MCF 10A (cell line): Measurements from ENCODE around the gene LYPLA2. TPM values are rescaled to one million over a fixed set of nuclear protein-coding genes. Genes with fewer than 3 reads are reported as not detected.

Experiments
- BruUV-seq: library from RNA; stranded (reverse); fragments of 400-500 nt; replicated peaks from 2 replicates; lab custom pipeline; 2021; lab: Mats Ljungman, UMichigan
- CTCF ChIA-PET: fragments of 300-600 bp; sonication (Branson Sonifier 250); formaldehyde crosslinking; extraction: SDS; loops from one replicate; lab custom pipeline; 2021; ENCODE audit warnings: antibody characterized with exemption, inconsistent platforms; lab: Yijun Ruan, JAX
- POLR2A ChIA-PET: fragments of 300-600, 350-650 bp; sonication (Branson Sonifier 250); formaldehyde crosslinking; extraction: SDS; loops from one replicate; lab custom pipeline; 2020; ENCODE audit warnings: antibody characterized with exemption, inconsistent platforms; lab: Yijun Ruan, JAX
- DNase-seq: peaks from one replicate; pipeline ENCODE4 v3.0.0-alpha.2; 2018; ENCODE audit not compliant: unreplicated experiment
- H3K27ac Mint-ChIP-seq: one replicate; pipeline ENCODE4 v1.8.0; 2022; ENCODE audit warnings: mild to moderate bottlenecking, low read depth, mixed read lengths; ENCODE audit not compliant: unreplicated experiment
- H3K27me3 Mint-ChIP-seq: one replicate; pipeline ENCODE4 v1.8.0; 2022; ENCODE audit warnings: mixed read lengths; ENCODE audit not compliant: insufficient read depth, unreplicated experiment
- H3K36me3 Mint-ChIP-seq: one replicate; pipeline ENCODE4 v1.8.0; 2022; ENCODE audit warnings: mild to moderate bottlenecking, moderate library complexity, mixed read lengths; ENCODE audit not compliant: insufficient read depth, unreplicated experiment
- H3K4me1 Mint-ChIP-seq: one replicate; pipeline ENCODE4 v1.8.0; 2022; ENCODE audit warnings: mixed read lengths; ENCODE audit not compliant: insufficient read depth, unreplicated experiment
- H3K4me3 Mint-ChIP-seq: one replicate; pipeline ENCODE4 v1.8.0; 2022; ENCODE audit warnings: mild to moderate bottlenecking, moderate library complexity, mixed read lengths; ENCODE audit not compliant: unreplicated experiment
- H3K9me3 Mint-ChIP-seq: one replicate; pipeline ENCODE4 v1.8.0; 2022; ENCODE audit warnings: mixed read lengths; ENCODE audit not compliant: unreplicated experiment
- intact Hi-C: fragments of 100-400 bp; cut with micrococcal nuclease; formaldehyde crosslinking; loops from 2 replicates; pipeline ENCODE4 v1.14.1; 2022
- total RNA-seq: library from RNA; stranded (reverse); gene quantifications from 2 replicates; pipeline ENCODE4 v1.2.3, GENCODE V29; 2022
- TF ChIP-seq, protein P1 (sequence below): fragments of 200-600 bp; IDR thresholded peaks from one replicate; pipeline ENCODE4 v1.8.0; 2022; ENCODE audit warnings: antibody characterized with exemption, mild to moderate bottlenecking; ENCODE audit not compliant: unreplicated experiment

LYPLA2 gene
- total RNA-seq, 1 experiment from 2014 or later: 35.7 TPM

DNA sequence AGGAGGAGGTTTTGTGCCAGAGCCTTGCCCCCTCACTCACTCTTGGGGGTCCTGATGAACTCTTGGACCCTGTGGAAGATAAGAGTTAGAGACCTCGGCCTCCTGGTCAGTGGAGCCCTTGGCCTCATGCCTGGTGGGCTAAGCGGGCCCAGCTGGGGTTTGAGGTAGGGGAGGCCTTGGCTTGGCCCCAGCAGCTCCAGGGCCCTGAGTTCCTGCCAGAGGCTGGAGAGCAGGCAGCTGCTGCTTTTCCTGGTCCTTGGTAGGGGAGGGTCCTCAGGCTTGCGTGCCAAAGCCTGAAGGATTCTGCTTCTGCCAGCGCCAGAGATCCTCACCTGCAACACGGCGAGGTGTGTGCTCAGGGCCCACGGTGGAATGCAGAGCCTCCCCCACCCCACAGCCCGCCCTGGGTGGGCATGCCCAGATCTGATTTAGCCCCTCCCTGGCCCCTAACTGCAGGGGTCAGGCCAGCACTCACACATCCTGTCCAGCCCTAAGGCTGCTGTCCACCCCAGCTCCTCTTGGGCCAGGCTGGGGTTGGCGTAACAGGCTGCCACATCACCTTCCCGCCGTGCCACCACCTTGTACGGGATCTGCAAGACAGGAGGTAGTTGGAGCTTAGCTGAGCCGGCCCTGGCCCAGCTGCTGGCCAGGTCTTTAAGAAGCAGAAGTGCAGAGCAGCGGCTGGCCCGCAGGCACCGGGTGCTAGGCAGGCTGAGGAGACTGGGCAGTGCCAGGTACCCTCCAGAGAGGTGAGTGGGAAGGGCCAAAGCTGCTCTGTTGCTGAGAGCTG lies 4.9 kb downstream of the LYPLA2 start:
- Mint-ChIP-seq H3K36me3 (peaks cover 69% of the 10 kb centered on the region), H3K4me3 (no peak overlapping the region)
- CTCF ChIA-PET: interaction anchor here (0.5 to 2.3 kb wide), 4 partner anchors 8 to 120 kb away, joined by 3 to 6 read pairs (median 3); no protein-coding TSS in a partner anchor

DNA sequence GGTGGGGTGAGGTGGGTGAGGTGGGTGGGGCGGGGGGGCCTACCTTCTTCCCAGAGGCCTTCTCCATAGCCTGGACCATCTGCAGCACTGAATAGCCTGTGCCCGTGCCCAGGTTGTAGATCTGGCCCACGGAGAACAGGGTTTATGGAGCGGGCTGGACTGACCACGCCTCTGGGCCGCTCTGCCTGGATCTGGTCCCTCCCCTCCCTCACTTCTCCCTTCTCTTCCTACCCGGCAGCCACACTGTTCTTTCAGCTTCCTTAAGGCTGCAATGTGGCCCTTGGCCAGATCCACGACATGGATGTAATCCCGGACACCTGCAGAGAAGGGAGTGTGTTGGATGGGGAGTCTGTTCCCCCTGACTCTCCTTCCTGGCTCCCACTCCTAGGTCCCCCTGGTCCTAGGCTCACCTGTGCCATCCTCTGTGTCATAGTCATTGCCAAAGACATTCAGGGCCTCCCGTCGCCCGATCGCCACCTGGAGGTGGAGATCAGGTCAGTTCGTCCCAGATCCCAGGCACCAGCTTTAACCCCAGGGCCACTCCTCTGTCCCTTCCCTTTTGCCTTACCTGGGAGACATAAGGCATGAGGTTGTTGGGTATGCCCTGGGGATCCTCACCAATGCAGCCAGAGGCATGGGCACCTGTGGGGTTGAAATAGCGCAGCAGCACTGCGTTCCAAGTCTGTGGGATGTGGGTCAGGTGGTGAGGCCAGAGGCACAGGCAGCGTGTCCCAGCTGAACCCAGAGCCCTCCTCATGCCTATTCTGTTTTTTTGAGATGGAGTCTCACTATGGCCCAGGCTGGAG lies 5.7 kb downstream of the LYPLA2 start:
- DNase-seq: peak; percentile 44
- TF ChIP-seq, protein P1, sequence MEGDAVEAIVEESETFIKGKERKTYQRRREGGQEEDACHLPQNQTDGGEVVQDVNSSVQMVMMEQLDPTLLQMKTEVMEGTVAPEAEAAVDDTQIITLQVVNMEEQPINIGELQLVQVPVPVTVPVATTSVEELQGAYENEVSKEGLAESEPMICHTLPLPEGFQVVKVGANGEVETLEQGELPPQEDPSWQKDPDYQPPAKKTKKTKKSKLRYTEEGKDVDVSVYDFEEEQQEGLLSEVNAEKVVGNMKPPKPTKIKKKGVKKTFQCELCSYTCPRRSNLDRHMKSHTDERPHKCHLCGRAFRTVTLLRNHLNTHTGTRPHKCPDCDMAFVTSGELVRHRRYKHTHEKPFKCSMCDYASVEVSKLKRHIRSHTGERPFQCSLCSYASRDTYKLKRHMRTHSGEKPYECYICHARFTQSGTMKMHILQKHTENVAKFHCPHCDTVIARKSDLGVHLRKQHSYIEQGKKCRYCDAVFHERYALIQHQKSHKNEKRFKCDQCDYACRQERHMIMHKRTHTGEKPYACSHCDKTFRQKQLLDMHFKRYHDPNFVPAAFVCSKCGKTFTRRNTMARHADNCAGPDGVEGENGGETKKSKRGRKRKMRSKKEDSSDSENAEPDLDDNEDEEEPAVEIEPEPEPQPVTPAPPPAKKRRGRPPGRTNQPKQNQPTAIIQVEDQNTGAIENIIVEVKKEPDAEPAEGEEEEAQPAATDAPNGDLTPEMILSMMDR: no peak
- Mint-ChIP-seq H3K4me1 (peaks cover 4% of the 10 kb centered on the region), H3K36me3 (peaks cover 61% of the 10 kb centered on the region), H3K27me3 (no peaks in the 10 kb centered on the region), H3K9me3 (no peaks in the 10 kb centered on the region), H3K4me3 (no peak overlapping the region), H3K27ac (no peak overlapping the region)
- BruUV-seq: no TSS peak
- intact Hi-C loops: no loop called here
- ChIA-PET CTCF (interaction anchor here (0.5 to 2.3 kb wide), 7 partner anchors 14 to 160 kb away, joined by 3 to 6 read pairs (median 3); no protein-coding TSS in a partner anchor), POLR2A (interaction anchor here (0.6 to 17.8 kb wide), 4 partner anchors 8 to 694 kb away, joined by 3 to 395 read pairs (median 72); partner anchors contain the start of genes HMGCL, LYPLA2 and PITHD1)

More for the DNA sequence above, 4.9 kb downstream of the LYPLA2 start:
- no peak for DNase-seq
- TSS peak; percentile 20 for BruUV-seq
- TF ChIP-seq, protein P1: no peak
- H3K9me3 Mint-ChIP-seq: no peaks in the 10 kb centered on the region
- intact Hi-C loops: no loop called here
- POLR2A ChIA-PET: interaction anchor here (0.7 to 17.8 kb wide), 2 partner anchors 17 to 630 kb away, joined by 3 to 395 read pairs; partner anchors contain the start of gene PITHD1
- H3K27ac Mint-ChIP-seq: no peak overlapping the region
- H3K4me1 Mint-ChIP-seq: peaks cover 9% of the 10 kb centered on the region
- no peaks in the 10 kb centered on the region for H3K27me3 Mint-ChIP-seq

DNA sequence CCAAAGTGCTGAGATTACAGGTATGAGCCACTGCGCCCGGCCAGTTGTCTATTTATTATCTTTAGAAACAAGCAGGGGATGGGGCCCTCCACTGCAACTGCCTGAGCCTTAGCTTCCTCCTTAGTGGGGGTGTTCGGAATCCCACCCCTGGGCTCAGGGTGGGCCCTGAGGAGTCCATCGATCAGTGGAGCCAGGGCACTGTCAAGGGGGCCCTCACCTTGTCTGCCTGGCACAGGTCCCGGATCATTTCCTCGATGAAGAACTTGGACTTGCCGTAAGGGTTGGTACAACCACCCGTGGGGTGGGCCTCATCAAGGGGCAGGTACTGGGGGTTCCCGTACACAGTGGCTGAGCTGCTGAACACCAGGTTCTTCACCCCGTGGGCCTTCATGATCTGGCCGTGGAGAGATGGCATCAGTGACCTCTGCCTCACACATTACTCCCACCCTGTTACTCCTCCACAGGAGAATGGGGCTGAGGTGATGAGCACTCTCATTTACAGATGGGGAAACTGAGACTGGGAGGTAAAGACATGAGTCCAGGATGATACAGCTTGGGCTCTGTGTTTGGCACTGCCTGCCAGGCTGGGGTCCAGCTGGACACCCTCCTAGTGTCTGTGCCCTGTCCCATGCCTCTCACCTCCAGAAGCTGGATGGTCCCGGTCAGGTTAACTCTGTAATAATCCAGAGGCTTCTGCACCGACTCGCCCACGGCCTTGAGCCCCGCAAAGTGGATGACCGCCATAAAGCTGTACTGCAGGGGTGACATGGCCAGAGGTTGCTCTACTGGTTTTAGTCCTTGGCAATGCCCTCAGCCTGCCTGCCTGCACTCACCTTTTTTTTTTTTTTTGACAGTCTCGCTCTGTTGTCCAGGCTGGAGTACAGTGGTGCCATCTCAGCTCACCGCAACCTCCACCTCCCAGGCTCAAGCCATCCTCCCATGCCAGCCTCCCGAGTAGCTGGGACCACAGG lies 6.8 kb downstream of the LYPLA2 start:
- TF ChIP-seq, protein P1: no peak
- Mint-ChIP-seq H3K4me3 (no peak overlapping the region), H3K9me3 (no peaks in the 10 kb centered on the region), H3K36me3 (peaks cover 57% of the 10 kb centered on the region), H3K27me3 (no peaks in the 10 kb centered on the region), H3K27ac (no peak overlapping the region), H3K4me1 (no peaks in the 10 kb centered on the region)
- POLR2A ChIA-PET: interaction anchor here (1.4 to 17.8 kb wide), 5 partner anchors 9 to 242 kb away, joined by 7 to 395 read pairs (median 43); partner anchors contain the start of genes HMGCL, LYPLA2, PITHD1 and PNRC2
- intact Hi-C loops: no loop called here
- CTCF ChIA-PET: interaction anchor here (0.6 to 2.3 kb wide), 7 partner anchors 13 to 159 kb away, joined by 3 to 10 read pairs (median 6); no protein-coding TSS in a partner anchor
- no peak for DNase-seq
- BruUV-seq: no TSS peak
